Endothelial cell of umbilical vein (primary cell): Measurements from ENCODE around the gene HSF2BP. TPM values are rescaled to one million over a fixed set of nuclear protein-coding genes. Genes with fewer than 3 reads are reported as not detected.
A peak's percentile ranks its signal among the peaks of the same experiment; 100 is the strongest.

Source experiments
- BruUV-seq: library from RNA; stranded (reverse); fragments of 400-500 nt; replicated peaks from 2 replicates; lab custom pipeline; 2021; lab: Mats Ljungman, UMichigan
- CTCF ChIA-PET: fragments of 300-600, 350-600 bp; sonication (Branson Sonifier 250); formaldehyde crosslinking; loops from one replicate; lab custom pipeline; 2021; ENCODE audit warnings: antibody characterized with exemption, inconsistent platforms; lab: Charles Lee
- POLR2A ChIA-PET: fragments of 300-600, 350-600 bp; sonication (Branson Sonifier 250); formaldehyde crosslinking; loops from one replicate; lab custom pipeline; 2021; ENCODE audit warnings: antibody characterized with exemption, inconsistent platforms; lab: Charles Lee
- DNase-seq: peaks from one replicate; pipeline ENCODE4 v3.0.0-alpha.2; 2011; ENCODE audit warnings: low read depth, low spot score
- FAIRE-seq: peaks from 2 replicates; lab custom pipeline; 2011; peaks lifted over from hg19 to GRCh38; lab: Jason Lieb, UNC
- H2AFZ ChIP-seq: 2 replicates; pipeline ENCODE4 v1.6.0; 2012; ENCODE audit warnings: low read depth, low read length, control low read depth, inconsistent platforms
- H3K27ac ChIP-seq: 2 replicates; pipeline ENCODE4 v1.5.1; 2011; ENCODE audit warnings: low read depth, mild to moderate bottlenecking, control low read depth, low read length, moderate library complexity; ENCODE audit not compliant: insufficient read depth
- H3K27me3 ChIP-seq, 2 experiments: 2 replicates each; pipeline versions ENCODE4 v1.6.0 to v1.6.1; 2011; ENCODE audit warnings: low read length in 2 of 2, mixed read lengths in 1 of 2; ENCODE audit not compliant: control insufficient read depth in 2 of 2, insufficient read depth in 2 of 2
- H3K36me3 ChIP-seq, 2 experiments: 2 replicates in 1 of 2; 3 replicates in 1 of 2; pipeline ENCODE4 v1.5.1; 2011; ENCODE audit warnings: low read length in 2 of 2, mild to moderate bottlenecking in 1 of 2, moderate library complexity in 1 of 2; ENCODE audit not compliant: control insufficient read depth in 2 of 2, insufficient read depth in 2 of 2; ENCODE audit errors: extremely low read depth in 1 of 2
- H3K4me1 ChIP-seq: 3 replicates; pipeline ENCODE4 v1.5.1; 2011; ENCODE audit warnings: mild to moderate bottlenecking, low read length; ENCODE audit not compliant: control insufficient read depth, insufficient read depth; ENCODE audit errors: extremely low read depth
- H3K4me2 ChIP-seq: 2 replicates; pipeline ENCODE4 v1.6.1; 2011; ENCODE audit warnings: low read length, control low read depth, mixed read lengths; ENCODE audit not compliant: insufficient read depth
- H3K4me3 ChIP-seq, 3 experiments: fragments of 200-600 bp in 1 of 3; sonication (generic), shearing (Covaris generic) in 1 of 3; replicated peaks in 1 of 3; 2 replicates each; pipeline ENCODE4 v1.5.1; 2011 to 2016; ENCODE audit warnings: control low read depth in 3 of 3, low read length in 3 of 3, mild to moderate bottlenecking in 2 of 3, inconsistent platforms in 1 of 3, low read depth in 1 of 3, moderate library complexity in 1 of 3; ENCODE audit not compliant: insufficient read depth in 1 of 3
- H3K79me2 ChIP-seq: 2 replicates; pipeline ENCODE4 v1.6.0; 2012; ENCODE audit warnings: low read length, inconsistent platforms; ENCODE audit not compliant: control insufficient read depth, insufficient read depth
- H3K9ac ChIP-seq: replicated peaks from 2 replicates; pipeline ENCODE3; 2011; ENCODE audit warnings: low read length, control low read depth; ENCODE audit not compliant: insufficient read depth; ENCODE audit errors: extremely low read depth
- H3K9me1 ChIP-seq: replicated peaks from 3 replicates; pipeline ENCODE4 v1.6.0; 2011; ENCODE audit warnings: mild to moderate bottlenecking, low read length; ENCODE audit not compliant: control insufficient read depth, insufficient read depth; ENCODE audit errors: extremely low read depth
- H3K9me3 ChIP-seq: replicated peaks from 2 replicates; pipeline ENCODE4 v1.5.1; 2012; ENCODE audit warnings: low read length, inconsistent platforms; ENCODE audit not compliant: control insufficient read depth, insufficient read depth
- H4K20me1 ChIP-seq: replicated peaks from 2 replicates; pipeline ENCODE3; 2011; ENCODE audit warnings: mild to moderate bottlenecking, low read length; ENCODE audit not compliant: control insufficient read depth, insufficient read depth; ENCODE audit errors: extremely low read depth
- CTCF ChIP-seq, 2 donors: IDR thresholded peaks; 1 replicate in 1 of 2; 2 replicates in 1 of 2; pipeline ENCODE4 v1.5.1; 2011; ENCODE audit warnings: low read length in 2 of 2, mild to moderate bottlenecking in 2 of 2, moderate library complexity in 2 of 2, control low read depth in 1 of 2, inconsistent platforms in 1 of 2, low read depth in 1 of 2; ENCODE audit not compliant: insufficient read depth in 1 of 2; ENCODE audit errors: extremely low read depth in 1 of 2
- EZH2 ChIP-seq: IDR thresholded peaks from 2 replicates; pipeline ENCODE4 v1.6.1; 2012; ENCODE audit warnings: borderline replicate concordance, low read depth, mild to moderate bottlenecking, moderate library complexity, low read length, inconsistent platforms; ENCODE audit not compliant: severe bottlenecking
- FOS ChIP-seq: IDR thresholded peaks from 2 replicates; pipeline ENCODE4 v1.6.1; 2011; ENCODE audit warnings: mild to moderate bottlenecking, low read length, moderate library complexity, borderline replicate concordance; ENCODE audit not compliant: insufficient read depth
- GATA2 ChIP-seq: IDR thresholded peaks from 2 replicates; pipeline ENCODE4 v1.7.0; 2011; ENCODE audit warnings: low read depth, mild to moderate bottlenecking, moderate library complexity, mixed read lengths, low read length; ENCODE audit not compliant: insufficient read length, insufficient read depth
- JUN ChIP-seq: IDR thresholded peaks from 2 replicates; pipeline ENCODE4 v1.6.1; 2011; ENCODE audit warnings: borderline replicate concordance, low read depth; ENCODE audit not compliant: insufficient read length, insufficient read depth
- MAX ChIP-seq: IDR thresholded peaks from 2 replicates; pipeline ENCODE4 v1.6.1; 2011; ENCODE audit not compliant: insufficient read depth, insufficient read length
- MYC ChIP-seq: IDR thresholded peaks from one replicate; pipeline ENCODE4 v1.6.1; 2011; ENCODE audit warnings: mild to moderate bottlenecking, low read depth, low read length
- POLR2A ChIP-seq: IDR thresholded peaks from 2 replicates; pipeline ENCODE4 v1.6.1; 2012; ENCODE audit warnings: low read depth, mild to moderate bottlenecking, control low read depth, low read length
- POLR2AphosphoS5 ChIP-seq: IDR thresholded peaks from 2 replicates; pipeline ENCODE4 v1.6.1; 2012; ENCODE audit warnings: low read depth, mild to moderate bottlenecking, control low read depth, low read length, moderate library complexity; ENCODE audit not compliant: insufficient read depth
- dilution Hi-C: fragments of 300-500 bp; cut with MboI; formaldehyde crosslinking; loops from one replicate; pipeline ENCODE4 v1.15.0; 2019; ENCODE audit warnings: low sequenced_read_pairs; ENCODE audit not compliant: extremely low pct_ligation_motif_present
- intact Hi-C: fragments of 100-400 bp; cut with micrococcal nuclease; formaldehyde crosslinking; loops from one replicate; pipeline ENCODE4 v1.10.0; 2022
- polyA plus RNA-seq, 4 experiments: library from polyadenylated mRNA; depleted of rRNA in 3 of 4; stranded (reverse) in 3 of 4; unstranded in 1 of 4; fragments of >200 nt; gene quantifications; 2 replicates each; pipeline versions ENCODE4 v1.2.1 to v1.2.3, GENCODE V29; 2011 to 2012; ENCODE audit warnings: missing spikeins in 1 of 4
- total RNA-seq: library from RNA; stranded (reverse); gene quantifications from 2 replicates; pipeline ENCODE4 v1.2.3, GENCODE V29; 2021

Gene HSF2BP
- total and polyA plus RNA-seq, 2 donors (not counting 3 experiments of a cell fraction or from before 2014, with no cell fraction given): 0.41 to 0.55 TPM

- no TSS peak for BruUV-seq
- intact Hi-C loops (no loop called here), dilution Hi-C loops (no loop called here)
- H3K4me1 ChIP-seq: no peaks in the 10 kb centered on the region
- no peak overlapping the region for H3K27ac ChIP-seq
- H3K79me2 ChIP-seq: no peaks in the 10 kb centered on the region
- DNase-seq (no peak), FAIRE-seq (no peak)
- peak overlapping the region; percentile 10 for H2AFZ ChIP-seq
- TF ChIP-seq GATA2 (no peak), FOS (no peak)
- H3K4me3 ChIP-seq: no peak overlapping the region
- no peak overlapping the region for H3K4me2 ChIP-seq
- H3K9me3 ChIP-seq: no peaks in the 10 kb centered on the region
- no peaks in the 10 kb centered on the region for H4K20me1 ChIP-seq
- ChIA-PET POLR2A (interaction anchor here (0.6 kb wide), 1 partner anchor 11 kb away, joined by 3 read pairs; no protein-coding TSS in a partner anchor), CTCF (interaction anchor here (0.8 kb wide), 1 partner anchor 10 kb away, joined by 3 read pairs; no protein-coding TSS in a partner anchor)
- no peak overlapping the region for H3K9ac ChIP-seq
- H3K36me3 ChIP-seq: no peaks in the 10 kb centered on the region
- H3K27me3 ChIP-seq: no peaks in the 10 kb centered on the region
- H3K9me1 ChIP-seq: no peaks in the 10 kb centered on the region
Observed at GRCh38 chr21:43574741-43575472, 84.4 kb downstream of the HSF2BP start.

GRCh38 chr21:43573921-43574320, 85.4 kb downstream of the HSF2BP start:
- no peaks in the 10 kb centered on the region for H3K4me1 ChIP-seq
- no peak overlapping the region for H3K9ac ChIP-seq
- no peaks in the 10 kb centered on the region for H4K20me1 ChIP-seq
- CTCF ChIA-PET: no interaction called here
- POLR2A ChIA-PET: no interaction called here
- no peaks in the 10 kb centered on the region for H3K36me3 ChIP-seq
- FAIRE-seq (no peak), DNase-seq (no peak)
- no peaks in the 10 kb centered on the region for H3K9me3 ChIP-seq
- intact Hi-C loops: no loop called here
- no peak overlapping the region for H3K4me3 ChIP-seq
- dilution Hi-C loops: no loop called here
- no peaks in the 10 kb centered on the region for H3K27me3 ChIP-seq
- TF ChIP-seq EZH2: no peak
- TF ChIP-seq MAX: no peak
- no peak for TF ChIP-seq JUN
- no peak for TF ChIP-seq GATA2
- no peak for TF ChIP-seq POLR2A
- TF ChIP-seq MYC: no peak
- TF ChIP-seq POLR2AphosphoS5: no peak
- no peak for TF ChIP-seq CTCF (IDR thresholded peaks at IDR 0.05; ENCODE audit: extremely low read depth in 1 of 2, insufficient read depth in 1 of 2, low read depth in 1 of 2, low read length in 2 of 2)
- TF ChIP-seq FOS: no peak
- no peak overlapping the region for H3K27ac ChIP-seq
- H2AFZ ChIP-seq: no peak overlapping the region
- H3K9me1 ChIP-seq: no peaks in the 10 kb centered on the region
- no peak overlapping the region for H3K4me2 ChIP-seq
- no peaks in the 10 kb centered on the region for H3K79me2 ChIP-seq
- BruUV-seq: no TSS peak
